Activated gamma-delta T cell treated with anti-CD3 and anti-CD28 coated beads, Interleukin-2, amount 50 U/mL, for 16 hours (primary cell): ENCODE data around the gene RPTOR.
A peak's percentile ranks its signal among the peaks of the same experiment; 100 is the strongest.

Experiments used
- DNase-seq: peaks from one replicate; pipeline ENCODE4 v3.0.0-alpha.2; 2020; ENCODE audit warnings: low read depth

The RPTOR gene

GRCh38 chr17:80645706-80646325, 101.2 kb downstream of the RPTOR start:
- DNase-seq, result no peak

- DNase-seq, result no peak
Observed at GRCh38 chr17:80646328-80646727, 101.7 kb downstream of the RPTOR start.

- no peak for DNase-seq
Observed at GRCh38 chr17:80647746-80648145, 103.1 kb downstream of the RPTOR start.

GRCh38 chr17:80649200-80649644, 104.6 kb downstream of the RPTOR start:
- no peak for DNase-seq

- peak; percentile 50 for DNase-seq
Observed at GRCh38 chr17:80649672-80650330, 105.2 kb downstream of the RPTOR start.

GRCh38 chr17:80650331-80650672, 105.7 kb downstream of the RPTOR start:
- DNase-seq, result no peak

- no peak for DNase-seq
Observed at GRCh38 chr17:80650751-80651518, 106.3 kb downstream of the RPTOR start.

GRCh38 chr17:80652756-80653330, 108.2 kb downstream of the RPTOR start:
- no peak for DNase-seq

GRCh38 chr17:80653856-80654255, 109.2 kb downstream of the RPTOR start:
- no peak for DNase-seq

GRCh38 chr17:80655608-80656007, 111.0 kb downstream of the RPTOR start:
- no peak for DNase-seq

GRCh38 chr17:80656590-80656989, 112.0 kb downstream of the RPTOR start:
- DNase-seq, result no peak

GRCh38 chr17:80657561-80657960, 112.9 kb downstream of the RPTOR start:
- DNase-seq, result no peak

GRCh38 chr17:80658821-80659220, 114.2 kb downstream of the RPTOR start:
- DNase-seq, result no peak

GRCh38 chr17:80659651-80660050, 115.0 kb downstream of the RPTOR start:
- DNase-seq, result no peak

GRCh38 chr17:80660527-80661198, 116.0 kb downstream of the RPTOR start:
- no peak for DNase-seq

GRCh38 chr17:80662557-80662956, 117.9 kb downstream of the RPTOR start:
- DNase-seq, result no peak

- no peak for DNase-seq
Observed at GRCh38 chr17:80663781-80664206, 119.2 kb downstream of the RPTOR start.

GRCh38 chr17:80664217-80664790, 119.7 kb downstream of the RPTOR start:
- no peak for DNase-seq

GRCh38 chr17:80665792-80666191, 121.2 kb downstream of the RPTOR start:
- no peak for DNase-seq

- DNase-seq, result no peak
Observed at GRCh38 chr17:80666867-80667266, 122.2 kb downstream of the RPTOR start.

GRCh38 chr17:80667462-80668277, 123.0 kb downstream of the RPTOR start:
- no peak for DNase-seq
